Uterus (tissue), 4 donors: ENCODE measurements around the gene ELMO1. TPM values are rescaled to one million over a fixed set of nuclear protein-coding genes. Genes with fewer than 3 reads are reported as not detected.

ENCODE experiments used
- DNase-seq, 2 donors: peaks; one replicate each; pipeline ENCODE4 v3.0.0-alpha.2; 2019 to 2020
- H3K27ac ChIP-seq, 2 donors: fragments of 200-600 bp; sonication (generic); 1 replicate in 1 of 2; 2 replicates in 1 of 2; pipeline ENCODE4 v1.5.1; 2016 to 2018
- H3K27me3 ChIP-seq, 2 donors: fragments of 200-600 bp; sonication (generic); one replicate each; pipeline ENCODE4 v1.5.1; 2018 to 2019; ENCODE audit warnings: control low read depth in 1 of 2
- H3K36me3 ChIP-seq, 2 donors: fragments of 200-600 bp; sonication (generic); one replicate each; pipeline ENCODE4 v1.5.1; 2019; ENCODE audit warnings: control low read depth in 1 of 2
- H3K4me1 ChIP-seq, 2 donors: fragments of 200-600 bp; sonication (generic); one replicate each; pipeline ENCODE4 v1.5.1; 2018 to 2019; ENCODE audit warnings: control low read depth in 1 of 2
- H3K4me3 ChIP-seq, 2 donors: fragments of 200-600 bp; sonication (generic); 1 replicate in 1 of 2; 2 replicates in 1 of 2; pipeline ENCODE4 v1.5.1; 2018 to 2019; ENCODE audit warnings: mild to moderate bottlenecking in 1 of 2
- H3K9me3 ChIP-seq, 2 donors: fragments of 200-600 bp; sonication (generic); one replicate each; pipeline ENCODE4 v1.5.1; 2019; ENCODE audit warnings: control low read depth in 1 of 2
- POLR2A ChIP-seq, 2 donors: fragments of 450-650 bp; IDR thresholded peaks; one replicate each; pipeline ENCODE4 v1.6.1; 2016; ENCODE audit warnings: antibody characterized with exemption in 2 of 2, mild to moderate bottlenecking in 1 of 2, moderate library complexity in 1 of 2
- intact Hi-C: fragments of 100-400 bp; cut with DNase I; formaldehyde crosslinking; loops from one replicate; pipeline ENCODE4 v1.15.1; 2023; ENCODE audit warnings: low total_unique reads
- total RNA-seq, 4 donors: library from RNA; depleted of rRNA in 3 of 4; stranded (reverse); fragments of >200 nt in 3 of 4; gene quantifications; one replicate each; pipeline versions ENCODE4 v1.1.0 to v1.2.4, GENCODE V29; 2014 to 2023
- TF ChIP-seq, protein P1 (sequence below), 4 experiments: fragments of 200-600 bp in 2 of 4; fragments of 450-650 bp in 2 of 4; sonication (generic) in 2 of 4; IDR thresholded peaks; one replicate each; pipeline ENCODE4 v1.5.1; 2016 to 2019; ENCODE audit warnings: antibody characterized with exemption in 4 of 4, mild to moderate bottlenecking in 2 of 4, moderate library complexity in 1 of 4
- donor health status: DM: yes; HTN: yes; CAD: no.

The ELMO1 gene
- total RNA-seq, 4 donors from 2014 or later, result 37.9 to 64.7 (median 55.5) TPM

GRCh38 chr7:36942541-36942940, 506.1 kb downstream of the ELMO1 start:
- H3K27ac ChIP-seq, result no peak overlapping the region

GRCh38 chr7:36942025-36942424, 506.6 kb downstream of the ELMO1 start:
- H3K27me3 ChIP-seq, result no peaks in the 10 kb centered on the region
- no peak overlapping the region for H3K4me3 ChIP-seq
- peaks cover 0 to 6% of the 10 kb centered on the region in 2 donors for H3K9me3 ChIP-seq
- no peaks in the 10 kb centered on the region for H3K36me3 ChIP-seq
- no peak overlapping the region for H3K27ac ChIP-seq
- TF ChIP-seq, protein P1, sequence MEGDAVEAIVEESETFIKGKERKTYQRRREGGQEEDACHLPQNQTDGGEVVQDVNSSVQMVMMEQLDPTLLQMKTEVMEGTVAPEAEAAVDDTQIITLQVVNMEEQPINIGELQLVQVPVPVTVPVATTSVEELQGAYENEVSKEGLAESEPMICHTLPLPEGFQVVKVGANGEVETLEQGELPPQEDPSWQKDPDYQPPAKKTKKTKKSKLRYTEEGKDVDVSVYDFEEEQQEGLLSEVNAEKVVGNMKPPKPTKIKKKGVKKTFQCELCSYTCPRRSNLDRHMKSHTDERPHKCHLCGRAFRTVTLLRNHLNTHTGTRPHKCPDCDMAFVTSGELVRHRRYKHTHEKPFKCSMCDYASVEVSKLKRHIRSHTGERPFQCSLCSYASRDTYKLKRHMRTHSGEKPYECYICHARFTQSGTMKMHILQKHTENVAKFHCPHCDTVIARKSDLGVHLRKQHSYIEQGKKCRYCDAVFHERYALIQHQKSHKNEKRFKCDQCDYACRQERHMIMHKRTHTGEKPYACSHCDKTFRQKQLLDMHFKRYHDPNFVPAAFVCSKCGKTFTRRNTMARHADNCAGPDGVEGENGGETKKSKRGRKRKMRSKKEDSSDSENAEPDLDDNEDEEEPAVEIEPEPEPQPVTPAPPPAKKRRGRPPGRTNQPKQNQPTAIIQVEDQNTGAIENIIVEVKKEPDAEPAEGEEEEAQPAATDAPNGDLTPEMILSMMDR (IDR thresholded peaks at IDR 0.05), result no peak
- TF ChIP-seq POLR2A (IDR thresholded peaks at IDR 0.05), result no peak
- H3K4me1 ChIP-seq, result no peaks in the 10 kb centered on the region
- DNase-seq, result no peak
- intact Hi-C loops, result no loop called here

More at GRCh38 chr7:36942541-36942940, 506.1 kb downstream of the ELMO1 start:
- Histone ChIP-seq H3K36me3 (no peaks in the 10 kb centered on the region), H3K9me3 (peaks cover 0 to 2% of the 10 kb centered on the region in 2 donors), H3K4me1 (no peaks in the 10 kb centered on the region), H3K4me3 (no peak overlapping the region), H3K27me3 (no peaks in the 10 kb centered on the region)
- TF ChIP-seq POLR2A (IDR thresholded peaks at IDR 0.05), result no peak
- TF ChIP-seq, protein P1 (IDR thresholded peaks at IDR 0.05), result no peak
- no peak for DNase-seq
- intact Hi-C loops, result no loop called here

DNA sequence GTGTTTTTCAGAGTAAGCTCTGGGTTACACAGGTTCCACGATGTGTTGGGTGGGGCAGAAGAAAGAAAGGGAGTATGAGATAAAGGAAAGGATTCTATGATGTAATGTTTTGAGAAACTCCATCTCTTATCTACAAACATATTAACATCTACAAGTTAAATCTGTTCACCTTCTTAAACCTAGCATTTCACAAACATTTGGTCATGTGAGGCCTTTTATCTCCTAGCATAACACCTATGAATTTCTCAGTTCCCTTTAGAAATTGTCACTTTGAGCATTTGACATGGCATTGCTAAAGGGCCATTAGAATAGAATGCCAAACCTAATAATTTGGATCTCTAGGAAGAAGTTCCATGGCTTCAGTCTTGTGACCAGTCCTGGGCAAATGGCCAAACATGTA, 507.3 kb downstream of the ELMO1 start:
- DNase-seq, result no peak
- intact Hi-C loops, result no loop called here
- Histone ChIP-seq H3K27ac (no peak overlapping the region), H3K4me3 (no peak overlapping the region), H3K4me1 (no peaks in the 10 kb centered on the region), H3K36me3 (no peaks in the 10 kb centered on the region), H3K9me3 (peaks cover 0 to 6% of the 10 kb centered on the region in 2 donors), H3K27me3 (no peaks in the 10 kb centered on the region)
- TF ChIP-seq, protein P1 (IDR thresholded peaks at IDR 0.05), result no peak
- TF ChIP-seq POLR2A (IDR thresholded peaks at IDR 0.05), result no peak

GRCh38 chr7:36939816-36940215, 508.8 kb downstream of the ELMO1 start:
- Histone ChIP-seq H3K9me3 (peaks cover 0 to 6% of the 10 kb centered on the region in 2 donors), H3K4me1 (no peaks in the 10 kb centered on the region), H3K27me3 (no peaks in the 10 kb centered on the region), H3K4me3 (no peak overlapping the region), H3K27ac (no peak overlapping the region), H3K36me3 (no peaks in the 10 kb centered on the region)
- DNase-seq, result no peak
- TF ChIP-seq, protein P1 (IDR thresholded peaks at IDR 0.05), result no peak
- no peak for TF ChIP-seq POLR2A (IDR thresholded peaks at IDR 0.05)
- intact Hi-C loops, result no loop called here

DNA sequence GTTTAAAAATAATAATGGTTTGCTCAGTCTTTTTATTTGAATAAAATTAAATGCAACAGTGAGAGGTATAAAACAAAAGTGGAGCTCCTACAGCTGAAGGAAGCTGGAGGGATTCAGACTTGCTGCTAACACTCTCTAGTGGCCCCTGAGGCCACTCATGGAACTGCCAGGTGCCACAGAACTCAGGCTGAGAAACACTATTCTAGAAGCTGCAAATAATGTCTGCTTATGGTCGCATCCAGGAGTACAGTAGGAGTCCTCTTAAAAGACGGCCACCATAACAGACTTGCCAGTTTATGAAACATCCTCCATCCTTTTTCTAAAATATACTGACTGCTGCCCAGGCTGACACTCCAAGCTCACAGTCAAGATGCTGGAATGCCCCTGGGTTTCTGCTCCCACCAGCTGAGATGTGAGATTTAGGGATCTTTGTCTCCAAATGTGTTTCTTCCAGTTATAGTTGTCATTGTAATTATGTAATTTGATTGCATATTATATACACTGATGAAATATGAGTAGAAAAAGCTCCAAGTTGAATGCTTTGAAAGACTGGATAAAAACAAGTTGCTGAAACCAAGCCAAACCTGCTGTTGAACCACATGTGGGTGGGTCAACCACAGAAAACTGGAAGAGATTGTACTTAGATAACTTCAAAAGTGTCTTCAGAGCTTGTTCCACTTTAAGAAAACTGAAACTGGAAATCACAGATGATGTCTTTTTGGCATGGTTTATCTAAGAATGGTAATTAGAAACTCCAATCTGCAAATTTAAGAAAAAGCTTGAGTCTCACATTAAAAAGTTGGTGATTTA, 510.7 kb downstream of the ELMO1 start:
- Histone ChIP-seq H3K4me1 (no peaks in the 10 kb centered on the region), H3K9me3 (peaks cover 0 to 6% of the 10 kb centered on the region in 2 donors), H3K4me3 (no peak overlapping the region), H3K36me3 (no peaks in the 10 kb centered on the region), H3K27me3 (no peaks in the 10 kb centered on the region), H3K27ac (no peak overlapping the region)
- no peak for DNase-seq
- intact Hi-C loops, result no loop called here
- no peak for TF ChIP-seq POLR2A (IDR thresholded peaks at IDR 0.05)
- TF ChIP-seq, protein P1 (IDR thresholded peaks at IDR 0.05), result no peak
